ENCODE measurements around the gene RMND5B. TPM values are rescaled to one million over a fixed set of nuclear protein-coding genes. Genes with fewer than 3 reads are reported as not detected.
"Not testable (repeated sequence)": the region's sequence is repeated elsewhere in the genome, so short reads cannot be mapped to it uniquely, and the experiment has no call there.

The RMND5B gene
- total and polyA plus RNA-seq, 2 of the 13 experiments (the other 11 are each of a cell fraction or from before 2014, with no cell fraction given) = 18.6 to 20.4 TPM

GRCh38 chr5:178087199-178087598, 43.6 kb upstream of the RMND5B start:
- H3K4me2 ChIP-seq (ENCODE audit: low read depth, low read length); H4K20me1 ChIP-seq (ENCODE audit: insufficient read depth, low read length); CTCF ChIA-PET (ENCODE audit: low intra/inter-chr PET ratio, low total read pairs); H3K9me3 ChIP-seq (ENCODE audit: low read length); H3K36me3 ChIP-seq (replicated peaks in 1 of 2; ENCODE audit: control insufficient read depth in 1 of 2, insufficient read depth in 2 of 2, low read length in 2 of 2); DNase-seq (ENCODE audit: low spot score); H3K27me3 ChIP-seq (ENCODE audit: control insufficient read depth in 1 of 2, insufficient read depth in 2 of 2, low read length in 2 of 2); H3K4me1 ChIP-seq (ENCODE audit: insufficient read depth, low read length); H2AFZ ChIP-seq (ENCODE audit: low read length); H3K9ac ChIP-seq (ENCODE audit: insufficient read depth, low read depth, low read length); H3K79me2 ChIP-seq (ENCODE audit: insufficient read depth, low read length); H3K4me3 ChIP-seq (replicated peaks in 1 of 3; ENCODE audit: insufficient read depth in 1 of 3, low read depth in 2 of 3, low read length in 3 of 3); BruUV-seq (replicated peaks); FAIRE-seq; POLR2A ChIA-PET; ATAC-seq; intact Hi-C loops (cut with micrococcal nuclease; ENCODE audit: unreplicated experiment); H3K27ac ChIP-seq (ENCODE audit: extremely low read length, insufficient read depth, low read length); in situ Hi-C loops (cut with HindIII; ENCODE audit: extremely low pct_ligation_motif_present, low pct_unique_long_range_greater_than_20kb): not testable (repeated sequence)
- WGBS (ENCODE audit: low lambda C conversion rate) = 13% methylated on average over 5 of the region's 5 CpGs

DNA sequence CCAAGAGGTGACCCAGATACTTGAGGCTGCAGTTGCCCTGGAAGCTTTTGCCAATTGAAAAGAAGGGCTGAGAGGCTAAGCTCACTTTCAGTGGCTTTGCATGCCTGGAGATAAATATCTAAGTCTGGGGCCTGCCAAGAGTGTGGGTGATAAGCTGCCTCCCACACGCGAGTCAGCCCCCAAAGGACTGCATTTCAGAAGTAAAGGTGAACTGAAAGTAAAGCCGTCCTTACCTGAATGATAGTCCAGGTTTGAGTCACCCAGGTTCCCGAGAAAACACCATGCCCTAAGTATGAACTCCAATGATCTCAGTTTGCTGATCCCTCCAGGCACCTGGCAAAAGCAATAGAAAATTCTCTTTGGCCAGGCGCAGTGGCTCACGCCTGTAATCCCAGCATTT, 40.0 kb upstream of the RMND5B start:
- H3K27me3 ChIP-seq (ENCODE audit: control insufficient read depth in 1 of 2, insufficient read depth in 2 of 2, low read length in 2 of 2) = no peaks in the 10 kb centered on the region; a peak in 2 of 5 replicates
- no peak overlapping the region for H3K4me2 ChIP-seq (ENCODE audit: low read depth, low read length)
- in situ Hi-C loops (cut with HindIII; ENCODE audit: extremely low pct_ligation_motif_present, low pct_unique_long_range_greater_than_20kb) (no loop called here), intact Hi-C loops (cut with micrococcal nuclease; ENCODE audit: unreplicated experiment) (no loop called here)
- POLR2A ChIA-PET = no interaction called here
- H3K4me3 ChIP-seq (replicated peaks in 1 of 3; ENCODE audit: insufficient read depth in 1 of 3, low read depth in 2 of 3, low read length in 3 of 3) = no peak overlapping the region
- CTCF ChIA-PET (ENCODE audit: low intra/inter-chr PET ratio, low total read pairs) = no interaction called here
- H3K9ac ChIP-seq (ENCODE audit: insufficient read depth, low read depth, low read length) = no peak overlapping the region
- DNase-seq (ENCODE audit: low spot score) (no peak), FAIRE-seq (no peak), ATAC-seq (no peak)
- no peak overlapping the region for H2AFZ ChIP-seq (ENCODE audit: low read length)
- H3K9me3 ChIP-seq (ENCODE audit: low read length) = no peaks in the 10 kb centered on the region
- TF ChIP-seq ZNF530 (CRISPR knock-in tag; IDR thresholded peaks at IDR 0.05; ENCODE audit: low read depth) (no peak), KAT7 (CRISPR knock-in tag; IDR thresholded peaks at IDR 0.05; ENCODE audit: borderline replicate concordance) (no peak), SNAPC5 (CRISPR knock-in tag; IDR thresholded peaks at IDR 0.05; ENCODE audit: borderline replicate concordance) (no peak), XBP1 (CRISPR knock-in tag; IDR thresholded peaks at IDR 0.05) (no peak), PAF1 (CRISPR knock-in tag; IDR thresholded peaks at IDR 0.05) (no peak), ETV5 (CRISPR knock-in tag; IDR thresholded peaks at IDR 0.05; ENCODE audit: borderline replicate concordance) (no peak), ZNF44 (CRISPR knock-in tag; IDR thresholded peaks at IDR 0.05) (no peak), HNRNPK (IDR thresholded peaks at IDR 0.05; ENCODE audit: low read depth, low read length, poor library complexity, severe bottlenecking) (no peak), GLMP (CRISPR knock-in tag; IDR thresholded peaks at IDR 0.05; ENCODE audit: borderline replicate concordance) (no peak), ATF7 (IDR thresholded peaks at IDR 0.05) (no peak), ATF7 (CRISPR knock-in tag; IDR thresholded peaks at IDR 0.05) (no peak), MBD4 (IDR thresholded peaks at IDR 0.05; ENCODE audit: borderline replicate concordance, low read length) (no peak), KLF9 (CRISPR knock-in tag; IDR thresholded peaks at IDR 0.05; ENCODE audit: low read depth) (no peak)
- TF ChIP-seq, protein P1, sequence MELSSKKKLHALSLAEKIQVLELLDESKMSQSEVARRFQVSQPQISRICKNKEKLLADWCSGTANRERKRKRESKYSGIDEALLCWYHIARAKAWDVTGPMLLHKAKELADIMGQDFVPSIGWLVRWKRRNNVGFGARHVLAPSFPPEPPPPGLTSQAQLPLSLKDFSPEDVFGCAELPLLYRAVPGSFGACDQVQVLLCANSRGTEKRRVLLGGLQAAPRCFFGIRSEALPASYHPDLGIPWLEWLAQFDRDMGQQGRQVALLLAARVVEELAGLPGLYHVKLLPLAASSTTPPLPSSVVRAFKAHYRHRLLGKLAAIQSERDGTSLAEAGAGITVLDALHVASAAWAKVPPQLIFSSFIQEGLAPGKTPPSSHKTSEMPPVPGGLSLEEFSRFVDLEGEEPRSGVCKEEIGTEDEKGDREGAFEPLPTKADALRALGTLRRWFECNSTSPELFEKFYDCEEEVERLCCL (CRISPR knock-in tag; IDR thresholded peaks at IDR 0.05; ENCODE audit: borderline replicate concordance) = no peak
- TF ChIP-seq, protein P2, sequence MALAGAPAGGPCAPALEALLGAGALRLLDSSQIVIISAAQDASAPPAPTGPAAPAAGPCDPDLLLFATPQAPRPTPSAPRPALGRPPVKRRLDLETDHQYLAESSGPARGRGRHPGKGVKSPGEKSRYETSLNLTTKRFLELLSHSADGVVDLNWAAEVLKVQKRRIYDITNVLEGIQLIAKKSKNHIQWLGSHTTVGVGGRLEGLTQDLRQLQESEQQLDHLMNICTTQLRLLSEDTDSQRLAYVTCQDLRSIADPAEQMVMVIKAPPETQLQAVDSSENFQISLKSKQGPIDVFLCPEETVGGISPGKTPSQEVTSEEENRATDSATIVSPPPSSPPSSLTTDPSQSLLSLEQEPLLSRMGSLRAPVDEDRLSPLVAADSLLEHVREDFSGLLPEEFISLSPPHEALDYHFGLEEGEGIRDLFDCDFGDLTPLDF (CRISPR knock-in tag; IDR thresholded peaks at IDR 0.05) = no peak
- H4K20me1 ChIP-seq (ENCODE audit: insufficient read depth, low read length) = no peaks in the 10 kb centered on the region
- no peak overlapping the region for H3K27ac ChIP-seq (ENCODE audit: extremely low read length, insufficient read depth, low read length)
- BruUV-seq (replicated peaks) = no TSS peak
- WGBS (ENCODE audit: low lambda C conversion rate) = 46% methylated on average over 6 of the region's 6 CpGs
- H3K36me3 ChIP-seq (replicated peaks in 1 of 2; ENCODE audit: control insufficient read depth in 1 of 2, insufficient read depth in 2 of 2, low read length in 2 of 2) = no peaks in the 10 kb centered on the region
- no peaks in the 10 kb centered on the region for H3K79me2 ChIP-seq (ENCODE audit: insufficient read depth, low read length)
- no peaks in the 10 kb centered on the region for H3K4me1 ChIP-seq (ENCODE audit: insufficient read depth, low read length)

Data from HepG2 (cell line).